Activated CD8-positive, alpha-beta T cell treated with anti-CD3 and anti-CD28 coated beads, Interleukin-2, amount 10 ng/mL, durations not matched to agents 7 days and 5 days (primary cell): Measurements from ENCODE around the gene ATP10D. TPM values are rescaled to one million over a fixed set of nuclear protein-coding genes. Genes with fewer than 3 reads are reported as not detected.

Experiments used
- ATAC-seq: fragments of 150-1000 bp; cut with Tn5 transposase; one replicate; pipeline ENCODE4 v1.10.0; 2021; ENCODE audit warnings: moderate library complexity
- CTCF ChIA-PET: fragments of 350-600 bp; sonication (Branson Sonifier 250); formaldehyde crosslinking; loops from one replicate; lab custom pipeline; 2021; ENCODE audit warnings: antibody characterized with exemption; lab: Charles Lee
- POLR2A ChIA-PET: fragments of 350-600 bp; sonication (Branson Sonifier 250); formaldehyde crosslinking; loops from one replicate; lab custom pipeline; 2021; ENCODE audit warnings: antibody characterized with exemption; lab: Charles Lee
- DNase-seq: peaks from one replicate; pipeline ENCODE4 v3.0.0-alpha.2; 2020
- H3K27ac Mint-ChIP-seq: one replicate; pipeline ENCODE4 v1.8.0; 2021; ENCODE audit warnings: mild to moderate bottlenecking, mixed read lengths
- H3K27me3 Mint-ChIP-seq: one replicate; pipeline ENCODE4 v1.8.0; 2021; ENCODE audit warnings: low read depth, mixed read lengths
- H3K36me3 Mint-ChIP-seq: one replicate; pipeline ENCODE4 v1.8.0; 2021; ENCODE audit warnings: low read depth, mixed read lengths
- H3K4me1 Mint-ChIP-seq: one replicate; pipeline ENCODE4 v1.8.0; 2021; ENCODE audit warnings: low read depth, mixed read lengths
- H3K4me3 Mint-ChIP-seq: one replicate; pipeline ENCODE4 v1.8.0; 2021; ENCODE audit warnings: mild to moderate bottlenecking, mixed read lengths
- H3K9me3 Mint-ChIP-seq: one replicate; pipeline ENCODE4 v1.8.0; 2022; ENCODE audit warnings: mixed read lengths; ENCODE audit not compliant: insufficient read depth
- total RNA-seq, 2 experiments: library from RNA; stranded (reverse); gene quantifications; one replicate each; pipeline ENCODE4 v1.2.3, GENCODE V29; 2021

The ATP10D gene
- total RNA-seq, 2 experiments from 2014 or later: 10.1 to 11.7 TPM

DNA sequence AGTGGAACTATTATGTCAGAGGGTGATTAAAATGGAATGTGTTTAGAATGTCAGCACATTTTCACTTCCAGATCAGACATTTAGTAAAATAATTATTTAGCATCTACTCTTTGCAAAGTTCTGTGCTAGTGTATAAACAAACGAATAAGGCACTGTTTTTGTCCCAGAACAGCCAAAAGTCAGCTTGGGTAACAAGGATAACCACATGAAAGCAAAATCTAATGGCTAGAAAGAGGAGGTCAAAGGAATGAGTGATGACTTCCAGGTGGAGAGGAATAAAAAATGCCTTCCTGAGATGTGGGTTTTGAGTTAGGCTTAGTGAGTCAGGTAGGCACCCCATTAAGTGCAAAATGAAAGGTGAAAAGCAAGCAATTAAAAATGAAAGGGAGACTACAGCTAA, 112.6 kb downstream of the ATP10D start:
- Mint-ChIP-seq H3K36me3 (peaks cover 1% of the 10 kb centered on the region), H3K27me3 (no peaks in the 10 kb centered on the region), H3K9me3 (no peaks in the 10 kb centered on the region), H3K4me3 (no peak overlapping the region), H3K27ac (no peak overlapping the region), H3K4me1 (no peaks in the 10 kb centered on the region)
- ChIA-PET CTCF (no interaction called here), POLR2A (no interaction called here)
- ATAC-seq (no peak), DNase-seq (no peak)

- H3K4me1 Mint-ChIP-seq: no peaks in the 10 kb centered on the region
- no peaks in the 10 kb centered on the region for H3K36me3 Mint-ChIP-seq
- no peak for ATAC-seq
- H3K4me3 Mint-ChIP-seq: no peak overlapping the region
- no peaks in the 10 kb centered on the region for H3K27me3 Mint-ChIP-seq
- no peak for DNase-seq
- ChIA-PET CTCF (no interaction called here), POLR2A (no interaction called here)
- no peak overlapping the region for H3K27ac Mint-ChIP-seq
- no peaks in the 10 kb centered on the region for H3K9me3 Mint-ChIP-seq
These were observed 113.2 kb downstream of the ATP10D start for GRCh38 chr4:47598320-47598719.

DNA sequence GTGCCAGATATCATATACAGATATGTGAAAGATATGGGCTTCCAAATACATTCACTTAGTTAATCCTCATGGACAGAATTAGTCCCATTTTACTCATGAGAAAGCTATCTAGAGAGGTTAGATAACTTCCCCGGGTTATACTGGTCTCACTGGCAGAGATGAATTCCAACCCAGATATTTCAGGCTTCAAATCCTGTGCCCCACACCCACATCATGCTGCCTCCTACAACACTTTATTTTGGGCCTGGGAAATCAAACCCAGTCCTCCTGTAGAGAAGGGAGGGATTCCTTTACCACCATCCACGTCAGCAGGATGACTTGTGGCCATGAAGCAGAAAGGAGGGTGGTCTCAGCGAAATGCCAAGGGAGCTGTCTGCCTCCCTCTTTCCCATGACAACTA, 113.8 kb downstream of the ATP10D start:
- Mint-ChIP-seq H3K9me3 (no peaks in the 10 kb centered on the region), H3K36me3 (no peaks in the 10 kb centered on the region), H3K4me1 (no peaks in the 10 kb centered on the region), H3K27me3 (no peaks in the 10 kb centered on the region), H3K4me3 (no peak overlapping the region), H3K27ac (no peak overlapping the region)
- CTCF ChIA-PET: no interaction called here
- POLR2A ChIA-PET: no interaction called here
- no peak for DNase-seq
- no peak for ATAC-seq

GRCh38 chr4:47606482-47606881, 121.4 kb downstream of the ATP10D start:
- Mint-ChIP-seq H3K4me3 (no peak overlapping the region), H3K4me1 (no peaks in the 10 kb centered on the region), H3K27me3 (peaks cover 4% of the 10 kb centered on the region), H3K27ac (no peak overlapping the region), H3K36me3 (no peaks in the 10 kb centered on the region), H3K9me3 (no peaks in the 10 kb centered on the region)
- ChIA-PET POLR2A (no interaction called here), CTCF (no interaction called here)
- DNase-seq (no peak), ATAC-seq (no peak)

DNA sequence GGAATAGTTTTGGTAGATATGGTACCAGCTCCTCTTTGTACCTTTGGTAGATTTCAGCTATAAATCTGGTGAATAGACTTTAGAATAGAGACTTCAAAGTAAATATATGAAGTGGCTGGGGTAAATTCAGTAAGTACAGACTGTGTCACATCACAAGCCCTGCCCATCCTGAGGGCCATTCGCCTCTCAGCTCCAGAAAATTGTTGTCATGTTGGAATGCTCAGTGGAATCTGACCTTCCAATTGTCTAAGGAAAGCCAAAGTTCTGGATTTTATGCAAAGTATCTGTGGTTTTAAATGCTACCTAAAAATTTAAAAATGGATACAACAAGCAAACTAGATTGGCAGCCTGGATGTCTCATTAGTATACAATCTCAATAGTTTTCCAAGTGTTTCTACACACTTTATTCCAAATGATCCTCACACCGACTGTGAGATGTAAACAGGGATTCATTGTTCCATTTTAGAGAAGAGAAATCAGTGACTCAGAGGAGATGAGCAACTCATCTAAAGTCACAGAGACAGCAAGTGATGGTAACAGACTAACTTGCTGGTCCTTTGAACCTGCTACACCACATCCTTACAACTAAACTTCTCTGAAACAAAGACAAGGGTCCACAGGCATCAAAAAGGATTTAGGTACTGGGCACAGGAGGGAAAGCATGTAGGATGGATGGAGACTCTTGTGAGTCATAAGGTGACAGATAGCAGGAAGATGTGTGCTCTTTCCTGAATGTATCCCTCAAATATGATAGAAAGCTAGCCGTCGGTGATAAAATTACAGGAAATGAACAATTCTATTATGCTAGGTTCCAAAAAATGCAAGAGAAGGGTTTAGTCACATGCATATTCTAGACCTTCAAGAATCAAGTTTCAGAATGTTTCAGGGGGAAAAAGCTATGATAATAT, 127.3 kb downstream of the ATP10D start:
- peaks cover 7% of the 10 kb centered on the region for H3K27me3 Mint-ChIP-seq
- H3K36me3 Mint-ChIP-seq: no peaks in the 10 kb centered on the region
- H3K4me3 Mint-ChIP-seq: no peak overlapping the region
- H3K27ac Mint-ChIP-seq: no peak overlapping the region
- no peak for ATAC-seq
- no peak for DNase-seq
- ChIA-PET POLR2A (no interaction called here), CTCF (no interaction called here)
- no peaks in the 10 kb centered on the region for H3K9me3 Mint-ChIP-seq
- no peaks in the 10 kb centered on the region for H3K4me1 Mint-ChIP-seq

DNA sequence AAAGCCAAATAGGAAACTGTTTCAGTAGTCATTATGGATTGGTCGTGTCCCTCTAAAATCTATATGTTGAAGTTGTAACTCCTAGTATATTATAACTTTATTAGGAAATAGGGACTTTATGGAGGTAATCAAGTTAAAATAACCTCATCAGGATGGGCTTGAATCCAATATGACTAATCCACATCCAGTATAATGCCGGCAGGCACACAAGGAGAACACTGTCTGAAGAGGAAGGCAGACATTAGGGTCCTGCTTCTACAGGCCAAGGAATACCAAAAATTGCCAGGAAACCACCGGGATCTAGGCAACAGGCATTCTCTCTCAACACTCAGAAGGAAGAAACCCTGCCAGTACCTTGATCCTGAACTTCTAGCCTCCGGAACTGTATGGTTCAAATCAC, 130.3 kb downstream of the ATP10D start:
- CTCF ChIA-PET: no interaction called here
- Mint-ChIP-seq H3K27me3 (peaks cover 7% of the 10 kb centered on the region), H3K27ac (no peak overlapping the region), H3K4me1 (no peaks in the 10 kb centered on the region), H3K36me3 (no peaks in the 10 kb centered on the region), H3K9me3 (no peaks in the 10 kb centered on the region), H3K4me3 (no peak overlapping the region)
- POLR2A ChIA-PET: no interaction called here
- ATAC-seq (no peak), DNase-seq (no peak)

GRCh38 chr4:47617607-47618006, 132.5 kb downstream of the ATP10D start:
- no peaks in the 10 kb centered on the region for H3K36me3 Mint-ChIP-seq
- DNase-seq (no peak), ATAC-seq (no peak)
- no peaks in the 10 kb centered on the region for H3K9me3 Mint-ChIP-seq
- ChIA-PET CTCF (no interaction called here), POLR2A (no interaction called here)
- H3K27ac Mint-ChIP-seq: no peak overlapping the region
- peaks cover 2% of the 10 kb centered on the region for H3K27me3 Mint-ChIP-seq
- no peak overlapping the region for H3K4me3 Mint-ChIP-seq
- H3K4me1 Mint-ChIP-seq: no peaks in the 10 kb centered on the region

GRCh38 chr4:47619691-47620090, 134.6 kb downstream of the ATP10D start:
- H3K36me3 Mint-ChIP-seq: no peaks in the 10 kb centered on the region
- DNase-seq (no peak), ATAC-seq (no peak)
- no peak overlapping the region for H3K27ac Mint-ChIP-seq
- POLR2A ChIA-PET: no interaction called here
- no peaks in the 10 kb centered on the region for H3K4me1 Mint-ChIP-seq
- CTCF ChIA-PET: no interaction called here
- H3K4me3 Mint-ChIP-seq: no peak overlapping the region
- H3K9me3 Mint-ChIP-seq: no peaks in the 10 kb centered on the region
- H3K27me3 Mint-ChIP-seq: peaks cover 2% of the 10 kb centered on the region

DNA sequence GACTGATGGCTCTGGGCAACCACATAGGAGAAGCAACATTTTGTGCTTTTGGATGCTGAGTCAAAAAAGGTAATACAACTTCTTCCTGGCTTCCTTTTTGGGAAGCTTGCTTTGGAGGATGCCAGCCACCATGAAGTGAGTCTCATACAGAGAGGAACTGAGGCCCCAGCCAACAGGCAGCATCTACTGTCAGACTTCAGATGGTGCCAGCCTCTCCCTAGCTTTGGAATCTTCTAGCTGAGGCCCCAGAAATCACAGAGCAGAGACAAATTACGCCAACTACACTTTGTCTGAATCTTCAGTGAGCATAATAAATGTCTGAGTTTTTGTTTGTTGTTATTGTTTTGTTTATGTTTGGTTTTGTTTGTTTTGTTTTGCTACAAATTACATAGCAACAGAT, 136.1 kb downstream of the ATP10D start:
- Mint-ChIP-seq H3K4me1 (no peaks in the 10 kb centered on the region), H3K4me3 (no peak overlapping the region), H3K9me3 (no peaks in the 10 kb centered on the region), H3K36me3 (no peaks in the 10 kb centered on the region), H3K27me3 (peaks cover 2% of the 10 kb centered on the region), H3K27ac (no peak overlapping the region)
- ATAC-seq (no peak), DNase-seq (no peak)
- ChIA-PET CTCF (no interaction called here), POLR2A (no interaction called here)

- Mint-ChIP-seq H3K36me3 (no peaks in the 10 kb centered on the region), H3K4me1 (no peaks in the 10 kb centered on the region), H3K27me3 (peaks cover 2% of the 10 kb centered on the region), H3K9me3 (no peaks in the 10 kb centered on the region), H3K4me3 (no peak overlapping the region), H3K27ac (no peak overlapping the region)
- ChIA-PET POLR2A (no interaction called here), CTCF (no interaction called here)
- ATAC-seq: no peak
- no peak for DNase-seq
These were observed 139.0 kb downstream of the ATP10D start for GRCh38 chr4:47624031-47624441.

DNA sequence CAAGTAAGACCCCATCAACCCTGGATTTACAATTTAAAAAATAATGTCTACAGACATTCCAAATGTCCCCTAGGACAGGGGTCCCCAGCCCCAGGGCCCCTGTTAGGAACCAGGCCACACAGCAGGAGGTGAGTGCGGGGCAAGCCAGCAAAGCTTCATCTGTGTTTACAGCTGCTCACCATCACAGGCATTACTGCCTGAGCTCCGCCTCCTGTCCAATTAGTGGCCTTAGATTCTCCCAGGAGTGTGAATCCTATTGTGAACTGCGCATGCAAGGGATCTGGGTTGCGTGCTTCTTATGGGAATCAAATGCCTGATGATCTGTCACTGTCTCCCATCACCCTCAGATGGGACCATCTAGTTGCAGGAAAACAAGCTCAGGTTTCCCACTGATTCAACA, 146.1 kb downstream of the ATP10D start:
- POLR2A ChIA-PET: no interaction called here
- DNase-seq: no peak
- Mint-ChIP-seq H3K36me3 (no peaks in the 10 kb centered on the region), H3K4me1 (no peaks in the 10 kb centered on the region), H3K27ac (no peak overlapping the region), H3K27me3 (no peaks in the 10 kb centered on the region), H3K9me3 (no peaks in the 10 kb centered on the region), H3K4me3 (no peak overlapping the region)
- CTCF ChIA-PET: no interaction called here
- no peak for ATAC-seq

- no peaks in the 10 kb centered on the region for H3K36me3 Mint-ChIP-seq
- POLR2A ChIA-PET: no interaction called here
- CTCF ChIA-PET: no interaction called here
- no peaks in the 10 kb centered on the region for H3K9me3 Mint-ChIP-seq
- no peak overlapping the region for H3K27ac Mint-ChIP-seq
- ATAC-seq (no peak), DNase-seq (no peak)
- no peaks in the 10 kb centered on the region for H3K4me1 Mint-ChIP-seq
- peaks cover 12% of the 10 kb centered on the region for H3K27me3 Mint-ChIP-seq
- no peak overlapping the region for H3K4me3 Mint-ChIP-seq
These were observed 154.5 kb downstream of the ATP10D start for GRCh38 chr4:47639531-47639930.

GRCh38 chr4:47640911-47641310, 155.8 kb downstream of the ATP10D start:
- Mint-ChIP-seq H3K4me1 (no peaks in the 10 kb centered on the region), H3K36me3 (no peaks in the 10 kb centered on the region), H3K4me3 (no peak overlapping the region), H3K9me3 (no peaks in the 10 kb centered on the region), H3K27me3 (peaks cover 12% of the 10 kb centered on the region), H3K27ac (no peak overlapping the region)
- ChIA-PET POLR2A (no interaction called here), CTCF (no interaction called here)
- ATAC-seq (no peak), DNase-seq (no peak)
